Ovary (tissue), 3 donors: ENCODE data around the gene HEPHL1.

Source experiments
- EP300 ChIP-seq: sonication (generic); formaldehyde crosslinking; IDR thresholded peaks from one replicate; pipeline ENCODE4 v1.6.1; 2017; ENCODE audit warnings: antibody characterized with exemption
- POLR2A ChIP-seq: fragments of 450-650 bp; IDR thresholded peaks from one replicate; pipeline ENCODE4 v1.6.1; 2017; ENCODE audit warnings: antibody characterized with exemption, mild to moderate bottlenecking, moderate library complexity
- TF ChIP-seq, protein P1 (sequence below), 3 donors: fragments of 450-650 bp in 2 of 3; fragments of 200-600 bp in 1 of 3; IDR thresholded peaks; one replicate each; pipeline versions ENCODE4 v1.5.1 to v1.8.0; 2016 to 2022; ENCODE audit warnings: antibody characterized with exemption in 3 of 3, mild to moderate bottlenecking in 1 of 3
- donor health status: DM: no; HTN: no; CAD: no.

GRCh38 chr11:94002226-94002625, 18.9 kb upstream of the HEPHL1 start:
- TF ChIP-seq POLR2A, result no peak
- TF ChIP-seq, protein P1, sequence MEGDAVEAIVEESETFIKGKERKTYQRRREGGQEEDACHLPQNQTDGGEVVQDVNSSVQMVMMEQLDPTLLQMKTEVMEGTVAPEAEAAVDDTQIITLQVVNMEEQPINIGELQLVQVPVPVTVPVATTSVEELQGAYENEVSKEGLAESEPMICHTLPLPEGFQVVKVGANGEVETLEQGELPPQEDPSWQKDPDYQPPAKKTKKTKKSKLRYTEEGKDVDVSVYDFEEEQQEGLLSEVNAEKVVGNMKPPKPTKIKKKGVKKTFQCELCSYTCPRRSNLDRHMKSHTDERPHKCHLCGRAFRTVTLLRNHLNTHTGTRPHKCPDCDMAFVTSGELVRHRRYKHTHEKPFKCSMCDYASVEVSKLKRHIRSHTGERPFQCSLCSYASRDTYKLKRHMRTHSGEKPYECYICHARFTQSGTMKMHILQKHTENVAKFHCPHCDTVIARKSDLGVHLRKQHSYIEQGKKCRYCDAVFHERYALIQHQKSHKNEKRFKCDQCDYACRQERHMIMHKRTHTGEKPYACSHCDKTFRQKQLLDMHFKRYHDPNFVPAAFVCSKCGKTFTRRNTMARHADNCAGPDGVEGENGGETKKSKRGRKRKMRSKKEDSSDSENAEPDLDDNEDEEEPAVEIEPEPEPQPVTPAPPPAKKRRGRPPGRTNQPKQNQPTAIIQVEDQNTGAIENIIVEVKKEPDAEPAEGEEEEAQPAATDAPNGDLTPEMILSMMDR (IDR thresholded peaks at IDR 0.05), result no peak
- TF ChIP-seq EP300, result no peak
